ENCODE measurements around the gene WWC1. TPM values are rescaled to one million over a fixed set of nuclear protein-coding genes. Genes with fewer than 3 reads are reported as not detected.
A peak's percentile ranks its signal among the peaks of the same experiment; 100 is the strongest.

WWC1 gene
- total RNA-seq, 2 donors from 2014 or later: 18.7 to 38.3 TPM

DNA sequence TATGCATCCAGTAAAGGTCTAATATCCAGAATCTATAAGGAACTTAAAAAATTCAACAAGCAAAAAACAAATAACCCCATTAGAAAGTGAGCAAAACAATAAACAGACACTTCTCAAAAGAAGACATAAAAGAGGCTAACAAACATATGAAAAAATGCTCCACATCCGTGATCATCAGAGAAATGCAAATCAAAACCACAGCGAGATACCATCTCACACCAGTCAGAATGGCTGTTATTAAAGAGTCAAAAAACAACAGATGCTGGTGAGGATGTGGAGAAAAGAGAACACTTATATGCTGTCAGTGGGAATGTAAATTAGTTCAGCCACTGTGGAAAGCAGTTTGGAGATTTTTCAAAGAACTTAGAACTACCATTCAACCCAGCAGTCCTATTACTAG lies 86.1 kb downstream of the WWC1 start:
- no peak for DNase-seq
- no peak for ATAC-seq
- intact Hi-C loops (cut with DNase I, micrococcal nuclease): no loop called here

GRCh38 chr5:168378741-168379140 lies 87.3 kb downstream of the WWC1 start:
- no peak for DNase-seq
- intact Hi-C loops (cut with DNase I, micrococcal nuclease): no loop called here
- ATAC-seq: no peak

DNA sequence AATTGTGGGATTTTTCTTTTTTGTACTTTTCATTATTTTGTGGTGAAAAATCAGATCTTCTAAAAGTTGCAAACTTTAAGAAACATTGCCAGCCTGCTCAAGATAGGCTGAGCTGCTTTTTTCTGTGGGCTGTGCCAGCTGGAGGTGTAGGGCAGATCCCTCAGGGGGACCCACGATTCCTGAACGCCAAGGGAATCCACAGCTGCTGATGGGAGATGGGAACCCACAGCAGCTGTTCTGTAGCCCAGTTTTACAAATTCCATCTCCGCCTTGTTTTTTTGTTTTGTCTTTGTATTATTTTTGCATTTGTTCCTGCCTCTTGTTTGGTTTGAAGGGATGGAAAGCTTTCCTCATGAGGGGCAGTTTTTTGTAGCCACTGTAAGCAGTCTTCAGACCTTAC lies 91.0 kb downstream of the WWC1 start:
- no peak for DNase-seq

GRCh38 chr5:168390491-168390890 lies 99.0 kb downstream of the WWC1 start:
- DNase-seq (no peak), ATAC-seq (no peak)
- intact Hi-C loops (cut with DNase I, micrococcal nuclease): no loop called here

More for the DNA sequence above, 91.0 kb downstream of the WWC1 start:
- ATAC-seq: no peak
- intact Hi-C loops (cut with DNase I, micrococcal nuclease): no loop called here

GRCh38 chr5:168393773-168394172 lies 102.3 kb downstream of the WWC1 start:
- ATAC-seq: no peak
- no peak for DNase-seq
- intact Hi-C loops (cut with DNase I, micrococcal nuclease): no loop called here

- intact Hi-C loops (cut with DNase I, micrococcal nuclease): no loop called here
- no peak for DNase-seq
- ATAC-seq: no peak
Observed at GRCh38 chr5:168400429-168401220, 109.2 kb downstream of the WWC1 start.

- no peak for DNase-seq
- ATAC-seq: no peak
- intact Hi-C loops (cut with DNase I, micrococcal nuclease): no loop called here
Observed at GRCh38 chr5:168401226-168401625, 109.8 kb downstream of the WWC1 start.

- ATAC-seq (no peak), DNase-seq (no peak)
- intact Hi-C loops (cut with DNase I, micrococcal nuclease): no loop called here
Observed at GRCh38 chr5:168401880-168402279, 110.4 kb downstream of the WWC1 start.

- intact Hi-C loops (cut with DNase I, micrococcal nuclease): no loop called here
- ATAC-seq: no peak
Observed at GRCh38 chr5:168404365-168404764, 112.9 kb downstream of the WWC1 start.

GRCh38 chr5:168407211-168407610 lies 115.8 kb downstream of the WWC1 start:
- DNase-seq: no peak
- intact Hi-C loops (cut with DNase I, micrococcal nuclease): no loop called here
- ATAC-seq: no peak

More at GRCh38 chr5:168404365-168404764, 112.9 kb downstream of the WWC1 start:
- no peak for DNase-seq

DNA sequence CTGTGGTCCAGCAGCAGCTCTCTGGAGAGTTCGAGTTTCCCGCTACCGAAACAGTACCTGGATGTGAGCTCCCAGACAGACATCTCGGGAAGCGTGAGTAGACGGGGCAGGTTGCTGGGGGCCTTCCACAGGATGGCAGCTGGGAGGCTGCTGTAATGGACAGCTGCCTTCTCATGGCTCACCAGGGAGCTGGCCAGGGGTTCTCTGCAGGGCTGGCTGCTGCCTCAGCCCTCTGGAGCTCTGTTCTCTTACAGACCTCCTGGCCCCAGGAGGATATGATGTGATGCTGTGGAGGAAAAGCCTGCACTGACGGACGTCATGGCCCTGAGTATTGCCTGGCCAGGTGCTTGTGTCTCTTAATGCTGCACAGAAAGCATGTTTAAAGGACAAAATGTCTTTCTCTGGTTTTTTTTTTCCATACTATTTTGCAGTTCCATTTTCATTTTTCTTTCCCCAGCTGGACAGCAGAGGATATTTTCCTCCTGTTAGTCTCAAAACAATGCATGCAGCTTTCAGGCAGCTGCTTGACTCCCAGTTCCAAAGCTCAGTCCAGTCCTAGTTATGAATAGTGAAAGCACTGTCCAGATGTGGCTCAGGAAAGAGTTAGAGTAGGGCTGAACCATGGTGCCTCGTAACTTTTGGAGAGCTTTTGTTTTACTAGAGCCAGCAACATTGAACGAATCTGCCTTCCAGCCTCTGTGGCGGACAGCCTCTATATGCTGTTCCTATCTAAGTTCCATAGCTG lies 117.3 kb downstream of the WWC1 start:
- intact Hi-C loops (cut with DNase I, micrococcal nuclease): no loop called here
- ATAC-seq: no peak
- no peak for DNase-seq

- ATAC-seq: no peak
- DNase-seq: no peak
- intact Hi-C loops (cut with DNase I, micrococcal nuclease): no loop called here
Observed at GRCh38 chr5:168409591-168410458, 118.4 kb downstream of the WWC1 start.

DNA sequence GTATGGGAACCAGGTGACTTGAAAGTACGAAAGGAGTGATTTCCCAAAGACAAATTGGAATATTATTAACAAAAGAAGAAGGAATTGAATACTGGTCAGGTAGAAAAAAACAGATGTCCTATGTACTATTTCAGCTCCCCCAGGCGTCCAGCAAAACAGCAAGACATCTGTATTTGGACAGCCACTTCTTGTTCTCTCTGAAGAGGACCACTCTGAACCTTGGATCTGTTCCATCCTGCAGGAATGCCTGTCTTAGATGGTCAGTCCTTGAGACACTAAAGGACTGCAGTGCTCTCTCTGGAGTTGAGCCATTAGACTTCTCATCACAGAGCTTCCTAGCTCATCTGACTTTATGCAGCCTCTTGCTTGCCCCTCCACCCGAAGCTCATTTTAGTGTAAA lies 120.4 kb downstream of the WWC1 start:
- DNase-seq (no peak), ATAC-seq (no peak)
- intact Hi-C loops (cut with DNase I, micrococcal nuclease): no loop called here

GRCh38 chr5:168413062-168413461 lies 121.6 kb downstream of the WWC1 start:
- DNase-seq (no peak), ATAC-seq (peak; percentile 68)
- intact Hi-C loops (cut with DNase I, micrococcal nuclease): no loop called here

DNA sequence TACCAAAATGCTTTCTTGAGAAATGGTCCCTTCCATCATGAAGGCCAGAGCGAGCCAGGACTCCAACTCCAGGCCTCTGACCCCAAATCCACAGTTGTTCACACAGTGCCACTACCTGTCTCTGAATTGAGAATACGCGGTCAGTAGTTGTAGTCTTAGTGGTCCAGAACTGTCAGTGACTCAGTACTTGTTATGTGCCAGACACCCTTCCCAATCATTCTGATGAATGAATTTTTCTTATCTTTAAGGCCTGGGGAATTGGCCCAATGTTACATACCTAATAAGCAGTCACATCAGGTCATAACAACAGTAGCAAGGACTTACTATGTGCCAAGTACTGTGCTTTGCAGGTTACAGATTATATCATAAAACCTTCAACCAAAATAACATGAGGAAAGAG lies 122.2 kb downstream of the WWC1 start:
- DNase-seq: no peak
- intact Hi-C loops (cut with DNase I, micrococcal nuclease): no loop called here
- ATAC-seq: no peak

DNA sequence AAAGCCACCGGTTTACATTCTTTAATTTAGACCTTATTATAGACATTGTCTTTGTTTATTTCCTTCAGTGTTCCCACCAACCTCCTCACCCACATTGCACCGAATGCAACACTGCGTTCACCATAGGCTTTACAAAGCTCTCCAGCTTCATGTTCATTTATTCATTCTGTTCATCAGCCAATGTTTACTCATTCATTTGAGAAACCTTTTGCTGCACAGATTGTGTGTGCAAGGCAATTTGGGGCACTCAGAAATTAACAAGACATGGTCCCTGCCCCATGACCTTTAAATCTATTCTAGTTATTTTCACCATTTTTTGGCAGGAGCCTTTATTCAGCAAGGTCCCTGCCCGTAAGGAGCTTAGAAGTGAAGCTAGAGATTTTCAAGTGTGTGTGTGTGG lies 124.0 kb downstream of the WWC1 start:
- intact Hi-C loops (cut with DNase I, micrococcal nuclease): no loop called here
- DNase-seq (no peak), ATAC-seq (no peak)

DNA sequence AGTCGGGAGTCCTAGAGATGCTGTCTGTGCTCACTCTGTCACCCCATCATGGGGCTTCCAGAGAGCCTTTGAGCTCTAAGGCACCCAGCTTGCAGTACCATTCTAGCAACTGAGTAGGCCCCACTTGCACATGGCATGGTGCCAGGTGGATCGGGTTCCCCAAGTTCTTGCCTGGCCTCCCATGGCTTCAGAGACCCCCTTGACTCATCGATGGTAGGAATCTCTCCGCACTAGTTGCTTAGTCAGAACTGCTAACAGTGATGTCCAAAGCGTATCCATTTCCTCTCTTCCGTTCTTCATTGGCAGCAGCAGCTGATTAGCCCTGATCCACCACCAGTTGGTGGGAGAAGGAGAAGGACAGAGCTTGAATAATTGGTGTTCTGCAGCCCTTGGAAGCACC lies 124.5 kb downstream of the WWC1 start:
- ATAC-seq (no peak), DNase-seq (no peak)
- intact Hi-C loops (cut with DNase I, micrococcal nuclease): no loop called here

DNA sequence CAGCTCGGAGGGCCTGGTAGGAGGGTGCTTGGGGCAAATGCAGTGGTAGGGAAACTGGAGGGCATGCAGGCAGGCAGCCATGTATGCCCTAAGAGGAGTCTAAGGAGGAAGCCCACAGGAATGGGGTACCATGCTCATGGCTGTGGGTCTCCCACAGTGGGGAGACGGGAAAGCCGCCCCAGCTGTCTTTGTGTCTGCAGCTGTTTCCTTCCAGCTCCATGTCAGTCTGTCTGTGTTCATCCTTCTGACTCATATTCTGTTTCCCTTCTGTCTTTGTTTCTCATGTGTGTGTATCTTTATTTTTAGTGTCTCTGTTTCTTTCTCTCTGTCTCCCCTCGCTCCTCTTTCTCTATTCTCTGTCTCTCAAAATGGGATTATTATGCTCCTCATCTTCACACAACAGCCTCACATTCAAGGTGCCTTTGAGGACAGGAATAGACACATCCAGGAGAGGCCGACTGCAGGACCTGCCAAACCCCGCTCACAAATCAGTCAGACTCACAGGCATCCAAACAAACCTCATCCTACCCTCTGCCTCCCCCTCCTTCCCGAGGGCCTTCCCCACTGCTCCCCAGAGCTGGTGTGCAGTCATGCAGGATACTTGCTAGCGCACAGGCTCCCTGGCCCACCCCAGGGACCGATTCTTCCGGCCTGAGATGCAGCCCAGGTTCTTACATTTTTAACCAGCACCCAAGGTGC lies 126.4 kb downstream of the WWC1 start:
- ATAC-seq (no peak), DNase-seq (no peak)
- intact Hi-C loops (cut with DNase I, micrococcal nuclease): no loop called here

- intact Hi-C loops (cut with DNase I, micrococcal nuclease): no loop called here
- ATAC-seq: no peak
- DNase-seq: no peak
Observed at GRCh38 chr5:168420461-168420860, 129.0 kb downstream of the WWC1 start.
